WTC11 (cell line): ENCODE measurements around the gene PGLYRP2. TPM values are rescaled to one million over a fixed set of nuclear protein-coding genes. Genes with fewer than 3 reads are reported as not detected.

Experiments
- ATAC-seq: fragments of 200-7000 bp; cut with Tn5 transposase; 2 replicates; pipeline ENCODE4 v1.10.0; 2021; ENCODE audit warnings: mild to moderate bottlenecking, moderate library complexity
- CTCF ChIA-PET: fragments of 300-600 bp; sonication (Branson Sonifier 250); formaldehyde crosslinking; loops from one replicate; lab custom pipeline; 2021; ENCODE audit warnings: antibody characterized with exemption; lab: Charles Lee
- POLR2A ChIA-PET: fragments of 350-600 bp; sonication (Branson Sonifier 250); formaldehyde crosslinking; loops from one replicate; lab custom pipeline; 2021; ENCODE audit warnings: antibody characterized with exemption; lab: Charles Lee
- DNase-seq: peaks from one replicate; pipeline ENCODE4 v3.0.0; 2021; ENCODE audit warnings: low spot score
- H3K27ac Mint-ChIP-seq: 2 replicates; pipeline ENCODE4 v1.8.0; 2021; ENCODE audit warnings: mixed read lengths
- H3K27me3 Mint-ChIP-seq: 2 replicates; pipeline ENCODE4 v1.8.0; 2021; ENCODE audit warnings: low read depth, mild to moderate bottlenecking, moderate library complexity, mixed read lengths
- H3K36me3 Mint-ChIP-seq: 2 replicates; pipeline ENCODE4 v1.8.0; 2021; ENCODE audit warnings: mixed read lengths
- H3K4me1 Mint-ChIP-seq: 2 replicates; pipeline ENCODE4 v1.8.0; 2022; ENCODE audit warnings: mixed read lengths
- H3K4me3 Mint-ChIP-seq: 2 replicates; pipeline ENCODE4 v1.8.0; 2021; ENCODE audit warnings: mild to moderate bottlenecking, moderate library complexity, mixed read lengths
- H3K9me3 Mint-ChIP-seq: 2 replicates; pipeline ENCODE4 v1.8.0; 2021; ENCODE audit warnings: mixed read lengths
- AFF4 ChIP-seq: sonication (generic); formaldehyde crosslinking; IDR thresholded peaks from 2 replicates; pipeline ENCODE4 v1.8.1; 2023; ENCODE audit warnings: mild to moderate bottlenecking, missing genetic modification reagents, borderline replicate concordance
- ARID4B ChIP-seq: sonication (generic); formaldehyde crosslinking; IDR thresholded peaks from 2 replicates; pipeline ENCODE4 v1.8.0; 2023; ENCODE audit warnings: missing genetic modification reagents, mild to moderate bottlenecking, borderline replicate concordance
- ATF2 ChIP-seq: sonication (generic); formaldehyde crosslinking; IDR thresholded peaks from 2 replicates; pipeline ENCODE4 v1.8.1; 2022; ENCODE audit warnings: low read depth, missing genetic modification reagents, borderline replicate concordance
- CREM ChIP-seq: sonication (generic); formaldehyde crosslinking; IDR thresholded peaks from 2 replicates; pipeline ENCODE4 v1.8.1; 2022; ENCODE audit warnings: mild to moderate bottlenecking, missing genetic modification reagents, moderate library complexity
- HMGA2 ChIP-seq: fragments of 250-450 bp; sonication (Bioruptor Pico); IDR thresholded peaks from 2 replicates; pipeline ENCODE4 v1.4.0; 2021; ENCODE audit warnings: mild to moderate bottlenecking, moderate library complexity
- MAX ChIP-seq: sonication (generic); formaldehyde crosslinking; IDR thresholded peaks from 2 replicates; pipeline ENCODE4 v1.8.0; 2022; ENCODE audit warnings: mild to moderate bottlenecking, missing genetic modification reagents
- NR1H2 ChIP-seq: sonication (generic); formaldehyde crosslinking; IDR thresholded peaks from 2 replicates; pipeline ENCODE4 v1.9.0; 2021; ENCODE audit warnings: mild to moderate bottlenecking, moderate library complexity, missing genetic modification reagents
- SMAD3 ChIP-seq: sonication (generic); formaldehyde crosslinking; IDR thresholded peaks from 2 replicates; pipeline ENCODE4 v1.8.0; 2022; ENCODE audit warnings: missing genetic modification reagents, mild to moderate bottlenecking, borderline replicate concordance
- TEAD1 ChIP-seq: sonication (generic); formaldehyde crosslinking; IDR thresholded peaks from 2 replicates; pipeline ENCODE4 v1.8.0; 2022; ENCODE audit warnings: mild to moderate bottlenecking, missing genetic modification reagents
- USF2 ChIP-seq: sonication (generic); formaldehyde crosslinking; IDR thresholded peaks from 2 replicates; pipeline ENCODE4 v1.8.1; 2023; ENCODE audit warnings: mild to moderate bottlenecking, missing genetic modification reagents, moderate library complexity
- ZBTB21 ChIP-seq: sonication (generic); formaldehyde crosslinking; IDR thresholded peaks from 2 replicates; pipeline ENCODE4 v1.8.1; 2023; ENCODE audit warnings: mild to moderate bottlenecking, missing genetic modification reagents, borderline replicate concordance
- ZMAT4 ChIP-seq: fragments of 250-450 bp; sonication (Bioruptor Pico); IDR thresholded peaks from 2 replicates; pipeline ENCODE4 v1.9.0; 2021; ENCODE audit warnings: mild to moderate bottlenecking
- ZNF121 ChIP-seq: sonication (generic); formaldehyde crosslinking; IDR thresholded peaks from 2 replicates; pipeline ENCODE4 v1.8.0; 2023; ENCODE audit warnings: missing genetic modification reagents
- ZNF138 ChIP-seq: sonication (generic); formaldehyde crosslinking; conservative IDR thresholded peaks from 2 replicates; pipeline ENCODE4 v1.8.1; 2022; ENCODE audit warnings: mild to moderate bottlenecking, moderate library complexity, missing genetic modification reagents
- ZNF416 ChIP-seq: fragments of 250-450 bp; sonication (Bioruptor Pico); IDR thresholded peaks from 2 replicates; pipeline ENCODE4 v1.9.0; 2021; ENCODE audit warnings: mild to moderate bottlenecking, inconsistent platforms
- total RNA-seq: library from RNA; stranded (reverse); gene quantifications from 3 replicates; pipeline ENCODE4 v1.2.3, GENCODE V29; 2021

The PGLYRP2 gene
- total RNA-seq, 1 experiment from 2014 or later = not detected

- DNase-seq (no peak), ATAC-seq (no peak)
- peak overlapping the region; percentile 75 for H3K4me3 Mint-ChIP-seq
- peaks cover 9% of the 10 kb centered on the region for H3K4me1 Mint-ChIP-seq
- CTCF ChIA-PET = interaction anchor here (1.5 kb wide), 1 partner anchor 29 kb away, joined by 4 read pairs; no protein-coding TSS in a partner anchor
- H3K27me3 Mint-ChIP-seq = peaks cover 27% of the 10 kb centered on the region
- TF ChIP-seq TEAD1 (CRISPR knock-in tag) (no peak), NR1H2 (CRISPR knock-in tag) (no peak), ARID4B (CRISPR knock-in tag) (no peak), HMGA2 (no peak), ZNF121 (CRISPR knock-in tag) (no peak), ATF2 (no peak), MAX (CRISPR knock-in tag) (no peak), ZBTB21 (no peak), CREM (CRISPR knock-in tag) (no peak), ZMAT4 (CRISPR knock-in tag) (no peak), AFF4 (no peak), ZNF138 (CRISPR knock-in tag) (no peak), SMAD3 (CRISPR knock-in tag) (no peak), USF2 (CRISPR knock-in tag) (no peak), ZNF416 (CRISPR knock-in tag) (no peak)
- no peak overlapping the region for H3K27ac Mint-ChIP-seq
- no peaks in the 10 kb centered on the region for H3K36me3 Mint-ChIP-seq
- POLR2A ChIA-PET = interaction anchor here (0.6 kb wide), 1 partner anchor 106 kb away, joined by 6 read pairs; no protein-coding TSS in a partner anchor
- H3K9me3 Mint-ChIP-seq = no peaks in the 10 kb centered on the region
Measured at GRCh38 chr19:15448044-15448777, 31.1 kb downstream of the PGLYRP2 start.
